Adrenal gland (tissue), 5 donors: ENCODE measurements around the gene ZNF625.

Source experiments
- CTCF ChIP-seq, 6 experiments: fragments of 450-650 bp in 4 of 6; fragments of 200-600 bp in 2 of 6; sonication (generic) in 1 of 6; IDR thresholded peaks; 1 replicate in 5 of 6; 2 replicates in 1 of 6; pipeline versions ENCODE4 v1.5.1 to v1.8.0; 2016 to 2021; ENCODE audit warnings: antibody characterized with exemption in 6 of 6, mild to moderate bottlenecking in 2 of 6, moderate library complexity in 1 of 6
- POLR2A ChIP-seq, 2 donors: fragments of 450-650 bp; IDR thresholded peaks; one replicate each; pipeline ENCODE4 v1.6.1; 2017; ENCODE audit warnings: antibody characterized with exemption in 2 of 2, mild to moderate bottlenecking in 2 of 2, moderate library complexity in 1 of 2
- donor health status: DM: no; HTN: no; CAD: no.

DNA sequence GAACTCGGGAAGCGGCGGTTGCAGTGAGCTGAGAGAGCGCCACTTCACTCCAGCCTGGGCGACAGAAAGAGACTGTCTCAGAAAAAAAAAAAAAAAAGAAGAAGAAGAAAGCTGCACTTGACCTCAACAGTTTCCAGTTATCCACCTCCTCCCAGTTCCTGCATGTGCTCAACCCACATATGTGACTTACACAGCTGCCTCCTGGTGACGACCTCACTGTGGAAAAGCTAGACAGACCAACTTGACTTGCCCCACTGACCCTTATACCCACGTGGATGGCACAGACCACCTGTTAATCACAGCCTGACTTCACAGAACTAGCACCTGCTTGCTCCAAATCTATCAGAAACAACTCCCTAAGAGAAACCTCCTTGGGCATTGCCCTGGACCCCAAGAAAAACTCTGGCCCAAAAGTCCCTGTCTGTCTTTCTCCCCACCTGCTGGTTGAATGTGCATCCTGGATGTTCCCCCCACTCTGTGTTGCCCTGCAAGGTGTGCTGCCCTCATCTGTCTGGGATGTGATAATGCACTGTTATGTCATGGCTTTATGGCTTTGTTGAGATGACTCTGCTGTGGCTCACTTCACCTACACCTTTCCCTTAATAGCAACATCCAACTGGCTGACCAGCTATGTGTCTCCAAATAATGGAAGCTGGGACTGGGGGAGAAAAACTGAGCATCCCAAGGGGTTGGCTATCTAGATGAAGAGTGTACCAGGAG lies 19.2 kb downstream of the ZNF625 start:
- TF ChIP-seq CTCF (IDR thresholded peaks at IDR 0.05) (peak in 2 of 6 experiments; percentile 8 to 21), POLR2A (IDR thresholded peaks at IDR 0.05) (no peak)
